Astrocyte of the cerebellum (primary cell): Measurements from ENCODE around the gene GFAP.

ENCODE experiments used
- DNase-seq: peaks from one replicate; pipeline ENCODE4 v3.0.0-alpha.2; 2011; ENCODE audit warnings: low read depth
- H3K4me3 ChIP-seq: 2 replicates; pipeline ENCODE4 v1.5.1; 2011; ENCODE audit warnings: mild to moderate bottlenecking, low read depth, low read length, moderate library complexity
- CTCF ChIP-seq: IDR thresholded peaks from 2 replicates; pipeline ENCODE4 v1.5.1; 2012; ENCODE audit warnings: low read length, low read depth, moderate library complexity, mild to moderate bottlenecking; ENCODE audit errors: missing control alignments
- in situ Hi-C: cut with HindIII; loops from 2 replicates; pipeline ENCODE4 v1.10.0; 2017; ENCODE audit warnings: low sequenced_read_pairs

GFAP gene

GRCh38 chr17:44916781-44917241, 1.5 kb upstream of the GFAP start:
- in situ Hi-C loops: no loop called here
- no peak overlapping the region for H3K4me3 ChIP-seq
- DNase-seq: no peak
- peak; percentile 29 for TF ChIP-seq CTCF

GRCh38 chr17:44915862-44916780, 821 bp upstream of the GFAP start:
- no peak for TF ChIP-seq CTCF
- H3K4me3 ChIP-seq: no peak overlapping the region
- DNase-seq: no peak
- in situ Hi-C loops: no loop called here

GRCh38 chr17:44914698-44915271, 515 bp downstream of the GFAP start:
- no peak overlapping the region for H3K4me3 ChIP-seq
- no peak for DNase-seq
- in situ Hi-C loops: no loop called here
- no peak for TF ChIP-seq CTCF

GRCh38 chr17:44914148-44914547, 1.2 kb downstream of the GFAP start:
- TF ChIP-seq CTCF: no peak
- DNase-seq: no peak
- no peak overlapping the region for H3K4me3 ChIP-seq
- in situ Hi-C loops: no loop called here

GRCh38 chr17:44913676-44914075, 1.6 kb downstream of the GFAP start:
- no peak for TF ChIP-seq CTCF
- in situ Hi-C loops: no loop called here
- DNase-seq: no peak
- H3K4me3 ChIP-seq: no peak overlapping the region

- in situ Hi-C loops: no loop called here
- H3K4me3 ChIP-seq: no peak overlapping the region
- no peak for TF ChIP-seq CTCF
- no peak for DNase-seq
Measured at GRCh38 chr17:44912763-44913544, 2.3 kb downstream of the GFAP start.
